ENCODE data around the gene ISLR. TPM values are rescaled to one million over a fixed set of nuclear protein-coding genes. Genes with fewer than 3 reads are reported as not detected.
A peak's percentile ranks its signal among the peaks of the same experiment; 100 is the strongest.

Gene ISLR
- total RNA-seq, 1 experiment from 2014 or later = 0.11 TPM

DNA sequence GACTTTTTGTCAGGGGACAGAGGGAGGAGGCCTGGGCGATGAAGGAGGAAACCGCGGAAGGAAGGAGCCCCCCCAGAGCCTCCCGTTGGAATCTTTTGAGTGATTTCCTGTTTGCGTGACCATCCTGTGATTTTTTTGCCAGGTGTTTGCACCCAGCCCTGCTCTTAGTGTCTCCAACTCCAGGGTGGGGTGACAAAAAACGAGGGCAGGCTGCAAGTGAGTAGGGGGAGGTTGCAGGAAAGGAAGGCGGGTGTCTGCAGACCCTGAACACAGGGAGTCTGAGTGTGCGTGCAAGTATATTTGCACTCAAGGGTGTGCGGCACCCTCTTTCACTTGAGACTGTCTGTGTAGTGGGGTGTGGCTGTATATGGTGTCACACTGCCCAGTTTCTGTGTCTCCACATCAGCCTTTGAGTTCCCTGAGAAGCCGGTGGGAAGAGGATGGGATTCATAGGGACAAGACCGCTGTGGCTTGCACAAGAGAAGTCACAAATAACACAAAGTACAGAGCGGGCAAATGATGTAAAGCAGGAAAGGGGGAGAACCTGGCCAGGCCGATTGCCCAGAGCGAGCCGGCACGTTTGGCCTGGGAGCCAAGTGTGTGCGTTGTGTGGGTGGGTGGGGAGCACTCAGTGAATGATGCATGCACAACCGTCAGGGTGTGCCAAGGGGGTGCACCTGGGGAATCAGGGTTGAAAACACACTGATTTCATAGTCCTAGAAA lies 36.5 kb upstream of the ISLR start:
- peaks cover 0 to 1% (median 0%) of the 10 kb centered on the region in 3 experiments; a peak in 1 of 7 replicates for H3K36me3 Mint-ChIP-seq (ENCODE audit: insufficient read depth in 1 of 3, low read depth in 3 of 3)
- Histone ChIP-seq H3K23me2 (ENCODE audit: insufficient read length, low read depth, low read length, poor library complexity, severe bottlenecking) (peaks cover 7% of the 10 kb centered on the region), H2AFZ (ENCODE audit: low read length) (no peak overlapping the region), H2AK5ac (ENCODE audit: insufficient read length, low read length) (no peak overlapping the region), H3K27me3 (ENCODE audit: insufficient read depth, low read length) (peaks cover 41% of the 10 kb centered on the region), H3K9ac (ENCODE audit: extremely low read depth, insufficient read length, low read length) (no peak overlapping the region), H3K79me1 (ENCODE audit: insufficient read depth, low read depth, low read length, poor library complexity, severe bottlenecking) (no peaks in the 10 kb centered on the region), H3K14ac (ENCODE audit: insufficient read depth, low read length) (no peak overlapping the region), H2BK20ac (ENCODE audit: low read depth, low read length, poor library complexity, severe bottlenecking) (no peak overlapping the region), H4K91ac (ENCODE audit: insufficient read length, low read depth, low read length) (no peak overlapping the region), H2BK5ac (ENCODE audit: insufficient read length, low read length) (no peak overlapping the region), H3K23ac (ENCODE audit: insufficient read length, low read depth, low read length) (no peak overlapping the region), H4K8ac (replicated peaks; ENCODE audit: insufficient read length, low read depth, low read length) (no peak overlapping the region), H3K18ac (ENCODE audit: insufficient read length, low read depth, low read length) (no peak overlapping the region), H3K4ac (ENCODE audit: low read depth, low read length) (no peak overlapping the region), H3K79me2 (ENCODE audit: insufficient read depth, low read length) (no peaks in the 10 kb centered on the region), H3T11ph (ENCODE audit: low read length) (no peak overlapping the region), H3K56ac (ENCODE audit: insufficient read length, low read depth, low read length) (no peak overlapping the region), H2BK12ac (ENCODE audit: insufficient read length, low read depth, low read length) (no peak overlapping the region), H3K9me3 (ENCODE audit: control insufficient read depth, low read depth, low read length) (no peaks in the 10 kb centered on the region), H2BK120ac (ENCODE audit: low read depth, low read length, poor library complexity, severe bottlenecking) (no peak overlapping the region), H3K27ac (ENCODE audit: insufficient read length, low read depth, low read length) (no peak overlapping the region), H3K4me2 (ENCODE audit: insufficient read depth, insufficient read length, low read length) (peak overlapping the region; percentile 63), H2BK15ac (ENCODE audit: low read depth, low read length) (no peak overlapping the region), H4K20me1 (ENCODE audit: control insufficient read depth, insufficient read depth, insufficient read length) (no peaks in the 10 kb centered on the region), H3K4me1 (ENCODE audit: insufficient read depth, low read length) (peaks cover 10% of the 10 kb centered on the region; the same call in 1 of the 2 replicates), H4K5ac (ENCODE audit: insufficient read length, low read depth, low read length) (no peak overlapping the region)
- DNase-seq = no peak
- no CpG with 5 or more reads among the region's 18 CpGs for WGBS (ENCODE audit: extremely low coverage, insufficient read length, low lambda C conversion rate)
- no peak overlapping the region for H3K27ac Mint-ChIP-seq
- TF ChIP-seq, protein P1, sequence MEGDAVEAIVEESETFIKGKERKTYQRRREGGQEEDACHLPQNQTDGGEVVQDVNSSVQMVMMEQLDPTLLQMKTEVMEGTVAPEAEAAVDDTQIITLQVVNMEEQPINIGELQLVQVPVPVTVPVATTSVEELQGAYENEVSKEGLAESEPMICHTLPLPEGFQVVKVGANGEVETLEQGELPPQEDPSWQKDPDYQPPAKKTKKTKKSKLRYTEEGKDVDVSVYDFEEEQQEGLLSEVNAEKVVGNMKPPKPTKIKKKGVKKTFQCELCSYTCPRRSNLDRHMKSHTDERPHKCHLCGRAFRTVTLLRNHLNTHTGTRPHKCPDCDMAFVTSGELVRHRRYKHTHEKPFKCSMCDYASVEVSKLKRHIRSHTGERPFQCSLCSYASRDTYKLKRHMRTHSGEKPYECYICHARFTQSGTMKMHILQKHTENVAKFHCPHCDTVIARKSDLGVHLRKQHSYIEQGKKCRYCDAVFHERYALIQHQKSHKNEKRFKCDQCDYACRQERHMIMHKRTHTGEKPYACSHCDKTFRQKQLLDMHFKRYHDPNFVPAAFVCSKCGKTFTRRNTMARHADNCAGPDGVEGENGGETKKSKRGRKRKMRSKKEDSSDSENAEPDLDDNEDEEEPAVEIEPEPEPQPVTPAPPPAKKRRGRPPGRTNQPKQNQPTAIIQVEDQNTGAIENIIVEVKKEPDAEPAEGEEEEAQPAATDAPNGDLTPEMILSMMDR (conservative IDR thresholded peaks at IDR 0.05) = no peak
- H3K4me1 Mint-ChIP-seq = peaks cover 67 to 74% of the 10 kb centered on the region in 2 experiments
- H3K4me3 Mint-ChIP-seq = peak overlapping the region; percentile 59 to 81
- H3K27me3 Mint-ChIP-seq (ENCODE audit: low read depth) = peaks cover 76% of the 10 kb centered on the region
- H3K9me3 Mint-ChIP-seq = peaks cover 0 to 3% of the 10 kb centered on the region in 2 experiments; a peak in 1 of 5 replicates

All from H9 (cell line).